WTC11 (cell line): Measurements from ENCODE around the gene SBNO1. TPM values are rescaled to one million over a fixed set of nuclear protein-coding genes. Genes with fewer than 3 reads are reported as not detected.
A peak's percentile ranks its signal among the peaks of the same experiment; 100 is the strongest.

ENCODE experiments used
- ATAC-seq: fragments of 200-7000 bp; cut with Tn5 transposase; 2 replicates; pipeline ENCODE4 v1.10.0; 2021; ENCODE audit warnings: mild to moderate bottlenecking, moderate library complexity
- CTCF ChIA-PET: fragments of 300-600 bp; sonication (Branson Sonifier 250); formaldehyde crosslinking; loops from one replicate; lab custom pipeline; 2021; ENCODE audit warnings: antibody characterized with exemption; lab: Charles Lee
- POLR2A ChIA-PET: fragments of 350-600 bp; sonication (Branson Sonifier 250); formaldehyde crosslinking; loops from one replicate; lab custom pipeline; 2021; ENCODE audit warnings: antibody characterized with exemption; lab: Charles Lee
- DNase-seq: peaks from one replicate; pipeline ENCODE4 v3.0.0; 2021; ENCODE audit warnings: low spot score
- H3K27ac Mint-ChIP-seq: 2 replicates; pipeline ENCODE4 v1.8.0; 2021; ENCODE audit warnings: mixed read lengths
- H3K27me3 Mint-ChIP-seq: 2 replicates; pipeline ENCODE4 v1.8.0; 2021; ENCODE audit warnings: low read depth, mild to moderate bottlenecking, moderate library complexity, mixed read lengths
- H3K36me3 Mint-ChIP-seq: 2 replicates; pipeline ENCODE4 v1.8.0; 2021; ENCODE audit warnings: mixed read lengths
- H3K4me1 Mint-ChIP-seq: 2 replicates; pipeline ENCODE4 v1.8.0; 2022; ENCODE audit warnings: mixed read lengths
- H3K4me3 Mint-ChIP-seq: 2 replicates; pipeline ENCODE4 v1.8.0; 2021; ENCODE audit warnings: mild to moderate bottlenecking, moderate library complexity, mixed read lengths
- H3K9me3 Mint-ChIP-seq: 2 replicates; pipeline ENCODE4 v1.8.0; 2021; ENCODE audit warnings: mixed read lengths
- CDX4 ChIP-seq: fragments of 250-450 bp; sonication (Bioruptor Pico); IDR thresholded peaks from 2 replicates; pipeline ENCODE4 v1.9.0; 2021; ENCODE audit warnings: moderate library complexity, mild to moderate bottlenecking, inconsistent platforms, borderline replicate concordance
- CREM ChIP-seq: sonication (generic); formaldehyde crosslinking; IDR thresholded peaks from 2 replicates; pipeline ENCODE4 v1.8.1; 2022; ENCODE audit warnings: mild to moderate bottlenecking, missing genetic modification reagents, moderate library complexity
- EMX1 ChIP-seq: fragments of 250-450 bp; sonication (Bioruptor Pico); IDR thresholded peaks from 2 replicates; pipeline ENCODE4 v1.8.0; 2021; ENCODE audit warnings: mild to moderate bottlenecking
- GABPB1 ChIP-seq: sonication (generic); formaldehyde crosslinking; IDR thresholded peaks from 2 replicates; pipeline ENCODE4 v1.8.1; 2023; ENCODE audit warnings: mild to moderate bottlenecking, missing genetic modification reagents
- HMGXB4 ChIP-seq: sonication (generic); formaldehyde crosslinking; IDR thresholded peaks from 2 replicates; pipeline ENCODE4 v1.8.1; 2023; ENCODE audit warnings: mild to moderate bottlenecking, moderate library complexity, missing genetic modification reagents
- JUN ChIP-seq: sonication (generic); formaldehyde crosslinking; IDR thresholded peaks from 2 replicates; pipeline ENCODE4 v1.8.0; 2023; ENCODE audit warnings: mild to moderate bottlenecking, missing genetic modification reagents
- OVOL2 ChIP-seq: fragments of 250-450 bp; sonication (Bioruptor Pico); IDR thresholded peaks from 2 replicates; pipeline ENCODE4 v1.9.0; 2021; ENCODE audit warnings: mild to moderate bottlenecking, borderline replicate concordance
- PRRX2 ChIP-seq: fragments of 250-450 bp; sonication (Bioruptor Pico); IDR thresholded peaks from 2 replicates; pipeline ENCODE4 v1.8.0; 2021; ENCODE audit warnings: mild to moderate bottlenecking
- SMAD4 ChIP-seq: sonication (generic); formaldehyde crosslinking; IDR thresholded peaks from 2 replicates; pipeline ENCODE4 v1.8.0; 2022; ENCODE audit warnings: mild to moderate bottlenecking, missing genetic modification reagents
- USF2 ChIP-seq: sonication (generic); formaldehyde crosslinking; IDR thresholded peaks from 2 replicates; pipeline ENCODE4 v1.8.1; 2023; ENCODE audit warnings: mild to moderate bottlenecking, missing genetic modification reagents, moderate library complexity
- ZNF219 ChIP-seq: sonication (generic); formaldehyde crosslinking; IDR thresholded peaks from 2 replicates; pipeline ENCODE4 v1.8.0; 2023; ENCODE audit warnings: missing genetic modification reagents, mild to moderate bottlenecking, borderline replicate concordance
- ZNF423 ChIP-seq: fragments of 250-450 bp; sonication (Bioruptor Pico); IDR thresholded peaks from 2 replicates; pipeline ENCODE4 v2.1.2; 2022; ENCODE audit warnings: mild to moderate bottlenecking, moderate library complexity
- ZNF512 ChIP-seq: sonication (generic); formaldehyde crosslinking; IDR thresholded peaks from 2 replicates; pipeline ENCODE4 v1.8.1; 2022; ENCODE audit warnings: missing genetic modification reagents, borderline replicate concordance
- ZSCAN18 ChIP-seq: fragments of 250-450 bp; sonication (Bioruptor Pico); IDR thresholded peaks from 2 replicates; pipeline ENCODE4 v2.1.2; 2022; ENCODE audit warnings: mild to moderate bottlenecking, moderate library complexity
- total RNA-seq: library from RNA; stranded (reverse); gene quantifications from 3 replicates; pipeline ENCODE4 v1.2.3, GENCODE V29; 2021

Gene SBNO1
- total RNA-seq, 1 experiment from 2014 or later, result 52.2 TPM

GRCh38 chr12:123305136-123305535, 59.5 kb downstream of the SBNO1 start (continued):
- TF ChIP-seq ZNF219 (CRISPR knock-in tag), result no peak

GRCh38 chr12:123293178-123293760, 71.4 kb downstream of the SBNO1 start:
- DNase-seq (no peak), ATAC-seq (no peak)
- ChIA-PET POLR2A (no interaction called here), CTCF (no interaction called here)
- no peak overlapping the region for H3K4me3 Mint-ChIP-seq
- no peaks in the 10 kb centered on the region for H3K9me3 Mint-ChIP-seq
- no peak overlapping the region for H3K27ac Mint-ChIP-seq
- no peaks in the 10 kb centered on the region for H3K4me1 Mint-ChIP-seq
- no peak for TF ChIP-seq HMGXB4
- no peak for TF ChIP-seq USF2 (CRISPR knock-in tag)
- TF ChIP-seq GABPB1, result peak; percentile 47; the same call in 1 of the 2 replicates
- TF ChIP-seq ZNF512 (CRISPR knock-in tag), result no peak
- TF ChIP-seq ZNF423 (CRISPR knock-in tag), result no peak
- no peak for TF ChIP-seq OVOL2 (CRISPR knock-in tag)
- TF ChIP-seq CREM (CRISPR knock-in tag), result no peak
- H3K36me3 Mint-ChIP-seq, result peaks cover 59% of the 10 kb centered on the region
- no peaks in the 10 kb centered on the region for H3K27me3 Mint-ChIP-seq

GRCh38 chr12:123289911-123290310, 74.7 kb downstream of the SBNO1 start:
- ChIA-PET POLR2A (no interaction called here), CTCF (interaction anchor here (1.0 kb wide), 1 partner anchor 328 kb away, joined by 3 read pairs; no protein-coding TSS in a partner anchor)
- Mint-ChIP-seq H3K27ac (no peak overlapping the region), H3K36me3 (peaks cover 38% of the 10 kb centered on the region), H3K27me3 (no peaks in the 10 kb centered on the region), H3K4me3 (no peak overlapping the region), H3K4me1 (peaks cover 8% of the 10 kb centered on the region), H3K9me3 (no peaks in the 10 kb centered on the region)
- ATAC-seq, result no peak
- no peak for DNase-seq
- TF ChIP-seq ZNF512 (CRISPR knock-in tag), result no peak
- TF ChIP-seq SMAD4 (CRISPR knock-in tag), result no peak
- TF ChIP-seq EMX1 (CRISPR knock-in tag), result no peak
- no peak for TF ChIP-seq CDX4
- TF ChIP-seq JUN (CRISPR knock-in tag), result no peak
- no peak for TF ChIP-seq ZSCAN18 (CRISPR knock-in tag)
- no peak for TF ChIP-seq PRRX2 (CRISPR knock-in tag)
- TF ChIP-seq OVOL2 (CRISPR knock-in tag), result no peak
